Measurements from ENCODE around the gene PDE6G. TPM values are rescaled to one million over a fixed set of nuclear protein-coding genes. Genes with fewer than 3 reads are reported as not detected.

PDE6G gene
- total and polyA plus RNA-seq, 2 experiments from 2014 or later, result 0.37 to 0.87 TPM

DNA sequence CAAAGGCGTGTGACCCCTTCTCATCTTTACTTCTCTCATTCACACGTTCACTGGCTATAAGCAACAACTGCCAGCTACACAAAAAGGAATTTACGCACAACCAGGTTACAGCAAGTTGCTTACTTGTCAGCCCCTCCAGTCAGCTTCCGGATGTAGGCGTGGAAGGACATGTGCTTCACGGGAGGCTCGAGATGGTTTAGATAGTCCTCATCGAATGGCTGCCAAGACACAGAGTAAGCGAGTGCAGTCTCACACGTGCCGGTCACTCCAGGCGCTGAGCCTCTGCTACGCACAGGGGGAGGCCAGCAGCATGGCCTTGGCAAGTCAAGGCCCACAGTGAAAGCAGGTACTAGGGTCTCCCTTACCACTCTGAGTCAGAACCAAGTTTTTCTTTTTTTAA, 47.7 kb downstream of the PDE6G start:
- TF ChIP-seq, protein P1, sequence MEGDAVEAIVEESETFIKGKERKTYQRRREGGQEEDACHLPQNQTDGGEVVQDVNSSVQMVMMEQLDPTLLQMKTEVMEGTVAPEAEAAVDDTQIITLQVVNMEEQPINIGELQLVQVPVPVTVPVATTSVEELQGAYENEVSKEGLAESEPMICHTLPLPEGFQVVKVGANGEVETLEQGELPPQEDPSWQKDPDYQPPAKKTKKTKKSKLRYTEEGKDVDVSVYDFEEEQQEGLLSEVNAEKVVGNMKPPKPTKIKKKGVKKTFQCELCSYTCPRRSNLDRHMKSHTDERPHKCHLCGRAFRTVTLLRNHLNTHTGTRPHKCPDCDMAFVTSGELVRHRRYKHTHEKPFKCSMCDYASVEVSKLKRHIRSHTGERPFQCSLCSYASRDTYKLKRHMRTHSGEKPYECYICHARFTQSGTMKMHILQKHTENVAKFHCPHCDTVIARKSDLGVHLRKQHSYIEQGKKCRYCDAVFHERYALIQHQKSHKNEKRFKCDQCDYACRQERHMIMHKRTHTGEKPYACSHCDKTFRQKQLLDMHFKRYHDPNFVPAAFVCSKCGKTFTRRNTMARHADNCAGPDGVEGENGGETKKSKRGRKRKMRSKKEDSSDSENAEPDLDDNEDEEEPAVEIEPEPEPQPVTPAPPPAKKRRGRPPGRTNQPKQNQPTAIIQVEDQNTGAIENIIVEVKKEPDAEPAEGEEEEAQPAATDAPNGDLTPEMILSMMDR (IDR thresholded peaks at IDR 0.05; ENCODE audit: poor library complexity), result no peak
- no peak for TF ChIP-seq EZH2 (IDR thresholded peaks at IDR 0.05; ENCODE audit: borderline replicate concordance)
- no peak for TF ChIP-seq EZH2phosphoT487 (IDR thresholded peaks at IDR 0.05; ENCODE audit: low read depth, severe bottlenecking, unreplicated experiment)
- 96% methylated on average over 13 of the region's 13 CpGs for WGBS (ENCODE audit: low lambda C conversion rate, missing lambda C conversion rate)
- Histone ChIP-seq H3K9me3 (ENCODE audit: low read depth) (no peaks in the 10 kb centered on the region), H3K4me3 (no peak overlapping the region), H3K79me2 (peaks cover 16% of the 10 kb centered on the region), H3K4me1 (ENCODE audit: insufficient read depth) (no peaks in the 10 kb centered on the region), H3K4me2 (no peak overlapping the region), H4K20me1 (ENCODE audit: insufficient read depth, poor library complexity, severe bottlenecking) (peaks cover 5% of the 10 kb centered on the region), H2AFZ (no peak overlapping the region), H3K27ac (no peak overlapping the region), H3K36me3 (replicated peaks; ENCODE audit: insufficient read depth, low read depth) (no peaks in the 10 kb centered on the region), H3K27me3 (no peaks in the 10 kb centered on the region), H3K9me2 (replicated peaks; ENCODE audit: insufficient read depth) (no peaks in the 10 kb centered on the region)
- DNase-seq (ENCODE audit: low spot score), result no peak

DNA sequence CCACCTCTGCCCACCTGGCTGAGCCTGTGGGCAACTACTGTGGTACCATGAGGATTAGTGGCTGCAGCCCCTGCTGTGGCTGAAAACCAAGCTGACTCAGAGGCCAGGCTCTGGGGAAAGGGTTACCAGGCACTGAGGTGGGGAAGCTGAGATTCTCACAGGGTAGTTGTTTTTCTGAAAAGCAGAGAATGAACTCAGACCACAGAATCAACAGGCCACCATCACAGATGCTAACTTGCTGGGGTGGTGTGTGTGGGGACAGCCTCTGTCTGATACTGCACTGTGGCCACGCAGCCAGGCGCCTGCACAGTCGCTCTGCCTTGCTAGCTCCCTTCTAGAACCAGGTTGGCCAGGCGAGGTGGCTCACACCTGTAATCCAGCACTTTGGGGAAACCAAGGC, 48.3 kb downstream of the PDE6G start:
- no peaks in the 10 kb centered on the region for H4K20me1 ChIP-seq (ENCODE audit: insufficient read depth, poor library complexity, severe bottlenecking)
- H2AFZ ChIP-seq, result no peak overlapping the region
- no peak overlapping the region for H3K4me2 ChIP-seq
- H3K36me3 ChIP-seq (replicated peaks; ENCODE audit: insufficient read depth, low read depth), result no peaks in the 10 kb centered on the region
- H3K9me2 ChIP-seq (replicated peaks; ENCODE audit: insufficient read depth), result no peaks in the 10 kb centered on the region
- no peaks in the 10 kb centered on the region for H3K9me3 ChIP-seq (ENCODE audit: low read depth)
- TF ChIP-seq, protein P1 (IDR thresholded peaks at IDR 0.05; ENCODE audit: poor library complexity), result no peak
- TF ChIP-seq EZH2phosphoT487 (IDR thresholded peaks at IDR 0.05; ENCODE audit: low read depth, severe bottlenecking, unreplicated experiment) (no peak), EZH2 (IDR thresholded peaks at IDR 0.05; ENCODE audit: borderline replicate concordance) (no peak)
- H3K4me1 ChIP-seq (ENCODE audit: insufficient read depth), result no peaks in the 10 kb centered on the region
- no peak overlapping the region for H3K4me3 ChIP-seq
- no peak for DNase-seq (ENCODE audit: low spot score)
- H3K27me3 ChIP-seq, result no peaks in the 10 kb centered on the region
- WGBS (ENCODE audit: low lambda C conversion rate, missing lambda C conversion rate), result 100% methylated on average over 4 of the region's 4 CpGs
- peaks cover 11% of the 10 kb centered on the region for H3K79me2 ChIP-seq
- no peak overlapping the region for H3K27ac ChIP-seq

DNA sequence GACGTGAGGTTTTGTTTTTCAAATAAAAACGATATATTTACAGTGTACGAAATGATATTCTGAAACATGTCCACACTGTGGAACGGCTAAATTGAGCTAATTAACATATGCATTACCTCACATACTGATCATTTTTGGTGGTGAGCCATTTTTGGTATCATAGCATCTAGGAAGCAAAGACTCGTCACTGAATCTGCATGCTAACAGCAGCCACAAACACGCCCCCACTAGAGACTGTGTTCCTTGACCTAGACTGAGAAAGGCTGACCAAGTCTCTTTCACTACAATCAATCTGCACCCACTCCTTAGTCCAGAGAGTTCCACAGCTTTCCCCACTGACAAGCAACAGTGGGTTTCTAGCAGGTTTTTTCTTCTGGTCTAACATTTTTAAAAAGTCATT, 48.9 kb downstream of the PDE6G start:
- H3K9me3 ChIP-seq (ENCODE audit: low read depth), result no peaks in the 10 kb centered on the region
- no peak for DNase-seq (ENCODE audit: low spot score)
- no peak overlapping the region for H3K27ac ChIP-seq
- no peak for TF ChIP-seq EZH2 (IDR thresholded peaks at IDR 0.05; ENCODE audit: borderline replicate concordance)
- TF ChIP-seq, protein P1 (IDR thresholded peaks at IDR 0.05; ENCODE audit: poor library complexity), result no peak
- TF ChIP-seq EZH2phosphoT487 (IDR thresholded peaks at IDR 0.05; ENCODE audit: low read depth, severe bottlenecking, unreplicated experiment), result no peak
- no peaks in the 10 kb centered on the region for H3K27me3 ChIP-seq
- no peaks in the 10 kb centered on the region for H3K36me3 ChIP-seq (replicated peaks; ENCODE audit: insufficient read depth, low read depth)
- H2AFZ ChIP-seq, result no peak overlapping the region
- no peaks in the 10 kb centered on the region for H3K4me1 ChIP-seq (ENCODE audit: insufficient read depth)
- peaks cover 9% of the 10 kb centered on the region for H3K79me2 ChIP-seq
- no peak overlapping the region for H3K4me2 ChIP-seq
- H4K20me1 ChIP-seq (ENCODE audit: insufficient read depth, poor library complexity, severe bottlenecking), result no peaks in the 10 kb centered on the region
- no peak overlapping the region for H3K4me3 ChIP-seq
- no peaks in the 10 kb centered on the region for H3K9me2 ChIP-seq (replicated peaks; ENCODE audit: insufficient read depth)
- 95% methylated on average over 6 of the region's 6 CpGs for WGBS (ENCODE audit: low lambda C conversion rate, missing lambda C conversion rate)

Data from hepatocyte (in vitro differentiated cells).